HT-29 (cell line): ENCODE data around the gene TAF8. TPM values are rescaled to one million over a fixed set of nuclear protein-coding genes. Genes with fewer than 3 reads are reported as not detected.

Source experiments
- DNase-seq: peaks from one replicate; pipeline ENCODE4 v3.0.0-alpha.2; 2015; ENCODE audit warnings: low spot score
- total RNA-seq: library from RNA; depleted of rRNA; stranded (reverse); fragments of >200 nt; shearing (Covaris generic); gene quantifications from 2 replicates; pipeline ENCODE4 v1.2.3, GENCODE V29; 2014

Gene TAF8
- total RNA-seq, 1 experiment from 2014 or later, result 22.8 TPM

- no peak for DNase-seq
These were observed 3.3 kb downstream of the TAF8 start for GRCh38 chr6:42053601-42054000.

GRCh38 chr6:42059743-42060142 lies 9.4 kb downstream of the TAF8 start:
- no peak for DNase-seq

- no peak for DNase-seq
These were observed 15.9 kb downstream of the TAF8 start for GRCh38 chr6:42066156-42066675.

GRCh38 chr6:42068173-42068572 lies 17.8 kb downstream of the TAF8 start:
- DNase-seq, result no peak

GRCh38 chr6:42068872-42069522 lies 18.7 kb downstream of the TAF8 start:
- no peak for DNase-seq

- no peak for DNase-seq
These were observed 21.7 kb downstream of the TAF8 start for GRCh38 chr6:42071881-42072583.

- DNase-seq, result no peak
These were observed 23.0 kb downstream of the TAF8 start for GRCh38 chr6:42073287-42073686.

GRCh38 chr6:42075159-42075838 lies 25.0 kb downstream of the TAF8 start:
- DNase-seq, result peak; percentile 88

GRCh38 chr6:42078386-42078785 lies 28.1 kb downstream of the TAF8 start:
- no peak for DNase-seq

- no peak for DNase-seq
These were observed 29.7 kb downstream of the TAF8 start for GRCh38 chr6:42079941-42080464.

GRCh38 chr6:42083530-42083929 lies 33.2 kb downstream of the TAF8 start:
- no peak for DNase-seq

- DNase-seq, result peak; percentile 43
These were observed 34.6 kb downstream of the TAF8 start for GRCh38 chr6:42084889-42085288.

GRCh38 chr6:42086046-42087035 lies 36.0 kb downstream of the TAF8 start:
- no peak for DNase-seq

GRCh38 chr6:42088101-42088591 lies 37.8 kb downstream of the TAF8 start:
- DNase-seq, result peak; percentile 80

- DNase-seq, result no peak
These were observed 40.7 kb downstream of the TAF8 start for GRCh38 chr6:42090819-42091717.

GRCh38 chr6:42091718-42092023 lies 41.3 kb downstream of the TAF8 start:
- DNase-seq, result no peak

GRCh38 chr6:42093582-42094329 lies 43.4 kb downstream of the TAF8 start:
- DNase-seq, result no peak

- DNase-seq, result no peak
These were observed 44.8 kb downstream of the TAF8 start for GRCh38 chr6:42095094-42095493.
